Gastroesophageal sphincter (tissue), 3 donors: ENCODE results near the gene ADGRD1.

Source experiments
- CTCF ChIP-seq, 4 experiments: fragments of 200-600 bp in 2 of 4; fragments of 450-650 bp in 2 of 4; sonication (generic) in 1 of 4; IDR thresholded peaks; one replicate each; pipeline ENCODE4 v1.5.1; 2017 to 2019; ENCODE audit warnings: antibody characterized with exemption in 4 of 4, mild to moderate bottlenecking in 2 of 4, moderate library complexity in 2 of 4
- EP300 ChIP-seq: sonication (generic); formaldehyde crosslinking; IDR thresholded peaks from one replicate; pipeline ENCODE4 v1.6.1; 2017; ENCODE audit warnings: antibody characterized with exemption, mild to moderate bottlenecking
- POLR2A ChIP-seq, 2 donors: fragments of 450-650 bp; IDR thresholded peaks; one replicate each; pipeline ENCODE4 v1.6.1; 2017; ENCODE audit warnings: antibody characterized with exemption in 2 of 2, mild to moderate bottlenecking in 2 of 2, moderate library complexity in 1 of 2
- POLR2AphosphoS5 ChIP-seq: sonication (generic); formaldehyde crosslinking; IDR thresholded peaks from one replicate; pipeline ENCODE4 v1.6.1; 2017; ENCODE audit warnings: antibody characterized with exemption

- no peak for TF ChIP-seq CTCF (IDR thresholded peaks at IDR 0.05)
- no peak for TF ChIP-seq EP300
- peak; percentile 26 for TF ChIP-seq POLR2AphosphoS5
- no peak for TF ChIP-seq POLR2A (IDR thresholded peaks at IDR 0.05)
These were observed 29.8 kb downstream of the ADGRD1 start for GRCh38 chr12:130983328-130984017.
